ENCODE data around the gene VPS37D. TPM values are rescaled to one million over a fixed set of nuclear protein-coding genes. Genes with fewer than 3 reads are reported as not detected.

Gene VPS37D
- total and polyA plus RNA-seq, 2 experiments from 2014 or later, result 2.2 to 7.0 TPM

DNA sequence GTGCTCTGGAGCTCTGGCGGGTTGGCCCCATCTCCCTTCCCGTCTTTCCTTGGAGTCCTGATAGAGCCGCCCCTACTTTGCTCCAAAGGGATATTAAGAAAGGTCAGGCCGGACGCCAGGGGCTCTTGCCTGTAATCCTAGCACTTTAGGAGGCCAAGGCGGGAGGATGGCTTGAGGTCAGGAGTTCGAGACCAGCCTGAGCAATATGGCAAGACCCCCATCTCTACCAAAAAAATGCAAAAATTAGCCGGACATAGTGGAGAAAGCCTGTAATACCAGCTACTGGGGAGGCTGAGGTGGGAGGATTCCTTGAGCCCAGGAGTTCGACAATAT lies 43.0 kb upstream of the VPS37D start:
- TF ChIP-seq, protein P1, sequence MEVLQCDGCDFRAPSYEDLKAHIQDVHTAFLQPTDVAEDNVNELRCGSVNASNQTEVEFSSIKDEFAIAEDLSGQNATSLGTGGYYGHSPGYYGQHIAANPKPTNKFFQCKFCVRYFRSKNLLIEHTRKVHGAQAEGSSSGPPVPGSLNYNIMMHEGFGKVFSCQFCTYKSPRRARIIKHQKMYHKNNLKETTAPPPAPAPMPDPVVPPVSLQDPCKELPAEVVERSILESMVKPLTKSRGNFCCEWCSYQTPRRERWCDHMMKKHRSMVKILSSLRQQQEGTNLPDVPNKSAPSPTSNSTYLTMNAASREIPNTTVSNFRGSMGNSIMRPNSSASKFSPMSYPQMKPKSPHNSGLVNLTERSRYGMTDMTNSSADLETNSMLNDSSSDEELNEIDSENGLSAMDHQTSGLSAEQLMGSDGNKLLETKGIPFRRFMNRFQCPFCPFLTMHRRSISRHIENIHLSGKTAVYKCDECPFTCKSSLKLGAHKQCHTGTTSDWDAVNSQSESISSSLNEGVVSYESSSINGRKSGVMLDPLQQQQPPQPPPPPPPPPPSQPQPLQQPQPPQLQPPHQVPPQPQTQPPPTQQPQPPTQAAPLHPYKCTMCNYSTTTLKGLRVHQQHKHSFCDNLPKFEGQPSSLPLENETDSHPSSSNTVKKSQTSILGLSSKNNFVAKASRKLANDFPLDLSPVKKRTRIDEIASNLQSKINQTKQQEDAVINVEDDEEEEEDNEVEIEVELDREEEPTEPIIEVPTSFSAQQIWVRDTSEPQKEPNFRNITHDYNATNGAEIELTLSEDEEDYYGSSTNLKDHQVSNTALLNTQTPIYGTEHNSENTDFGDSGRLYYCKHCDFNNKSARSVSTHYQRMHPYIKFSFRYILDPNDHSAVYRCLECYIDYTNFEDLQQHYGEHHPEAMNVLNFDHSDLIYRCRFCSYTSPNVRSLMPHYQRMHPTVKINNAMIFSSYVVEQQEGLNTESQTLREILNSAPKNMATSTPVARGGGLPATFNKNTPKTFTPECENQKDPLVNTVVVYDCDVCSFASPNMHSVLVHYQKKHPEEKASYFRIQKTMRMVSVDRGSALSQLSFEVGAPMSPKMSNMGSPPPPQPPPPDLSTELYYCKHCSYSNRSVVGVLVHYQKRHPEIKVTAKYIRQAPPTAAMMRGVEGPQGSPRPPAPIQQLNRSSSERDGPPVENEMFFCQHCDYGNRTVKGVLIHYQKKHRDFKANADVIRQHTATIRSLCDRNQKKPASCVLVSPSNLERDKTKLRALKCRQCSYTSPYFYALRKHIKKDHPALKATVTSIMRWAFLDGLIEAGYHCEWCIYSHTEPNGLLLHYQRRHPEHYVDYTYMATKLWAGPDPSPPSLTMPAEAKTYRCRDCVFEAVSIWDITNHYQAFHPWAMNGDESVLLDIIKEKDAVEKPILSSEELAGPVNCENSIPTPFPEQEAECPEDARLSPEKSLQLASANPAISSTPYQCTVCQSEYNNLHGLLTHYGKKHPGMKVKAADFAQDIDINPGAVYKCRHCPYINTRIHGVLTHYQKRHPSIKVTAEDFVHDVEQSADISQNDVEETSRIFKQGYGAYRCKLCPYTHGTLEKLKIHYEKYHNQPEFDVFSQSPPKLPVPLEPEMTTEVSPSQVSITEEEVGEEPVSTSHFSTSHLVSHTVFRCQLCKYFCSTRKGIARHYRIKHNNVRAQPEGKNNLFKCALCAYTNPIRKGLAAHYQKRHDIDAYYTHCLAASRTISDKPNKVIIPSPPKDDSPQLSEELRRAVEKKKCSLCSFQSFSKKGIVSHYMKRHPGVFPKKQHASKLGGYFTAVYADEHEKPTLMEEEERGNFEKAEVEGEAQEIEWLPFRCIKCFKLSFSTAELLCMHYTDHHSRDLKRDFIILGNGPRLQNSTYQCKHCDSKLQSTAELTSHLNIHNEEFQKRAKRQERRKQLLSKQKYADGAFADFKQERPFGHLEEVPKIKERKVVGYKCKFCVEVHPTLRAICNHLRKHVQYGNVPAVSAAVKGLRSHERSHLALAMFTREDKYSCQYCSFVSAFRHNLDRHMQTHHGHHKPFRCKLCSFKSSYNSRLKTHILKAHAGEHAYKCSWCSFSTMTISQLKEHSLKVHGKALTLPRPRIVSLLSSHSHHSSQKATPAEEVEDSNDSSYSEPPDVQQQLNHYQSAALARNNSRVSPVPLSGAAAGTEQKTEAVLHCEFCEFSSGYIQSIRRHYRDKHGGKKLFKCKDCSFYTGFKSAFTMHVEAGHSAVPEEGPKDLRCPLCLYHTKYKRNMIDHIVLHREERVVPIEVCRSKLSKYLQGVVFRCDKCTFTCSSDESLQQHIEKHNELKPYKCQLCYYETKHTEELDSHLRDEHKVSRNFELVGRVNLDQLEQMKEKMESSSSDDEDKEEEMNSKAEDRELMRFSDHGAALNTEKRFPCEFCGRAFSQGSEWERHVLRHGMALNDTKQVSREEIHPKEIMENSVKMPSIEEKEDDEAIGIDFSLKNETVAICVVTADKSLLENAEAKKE (CRISPR knock-in tag; IDR thresholded peaks at IDR 0.05), result no peak
- TF ChIP-seq ZNF331 (CRISPR knock-in tag; IDR thresholded peaks at IDR 0.05; ENCODE audit: low read depth) (no peak), EZH2phosphoT487 (IDR thresholded peaks at IDR 0.05; ENCODE audit: unreplicated experiment) (no peak), JUNB (IDR thresholded peaks at IDR 0.05; ENCODE audit: unreplicated experiment) (no peak), NANOG (IDR thresholded peaks at IDR 0.05; ENCODE audit: borderline replicate concordance) (no peak), EZH2 (IDR thresholded peaks at IDR 0.05; ENCODE audit: low read depth, unreplicated experiment) (no peak), ZNF114 (CRISPR knock-in tag; IDR thresholded peaks at IDR 0.05) (no peak), CREB1 (CRISPR knock-in tag; IDR thresholded peaks at IDR 0.05; ENCODE audit: low read depth) (no peak), POLR2AphosphoS5 (IDR thresholded peaks at IDR 0.05; ENCODE audit: low read depth) (no peak), STAT1 (IDR thresholded peaks at IDR 0.05; ENCODE audit: unreplicated experiment) (no peak)
- TF ChIP-seq, protein P2, sequence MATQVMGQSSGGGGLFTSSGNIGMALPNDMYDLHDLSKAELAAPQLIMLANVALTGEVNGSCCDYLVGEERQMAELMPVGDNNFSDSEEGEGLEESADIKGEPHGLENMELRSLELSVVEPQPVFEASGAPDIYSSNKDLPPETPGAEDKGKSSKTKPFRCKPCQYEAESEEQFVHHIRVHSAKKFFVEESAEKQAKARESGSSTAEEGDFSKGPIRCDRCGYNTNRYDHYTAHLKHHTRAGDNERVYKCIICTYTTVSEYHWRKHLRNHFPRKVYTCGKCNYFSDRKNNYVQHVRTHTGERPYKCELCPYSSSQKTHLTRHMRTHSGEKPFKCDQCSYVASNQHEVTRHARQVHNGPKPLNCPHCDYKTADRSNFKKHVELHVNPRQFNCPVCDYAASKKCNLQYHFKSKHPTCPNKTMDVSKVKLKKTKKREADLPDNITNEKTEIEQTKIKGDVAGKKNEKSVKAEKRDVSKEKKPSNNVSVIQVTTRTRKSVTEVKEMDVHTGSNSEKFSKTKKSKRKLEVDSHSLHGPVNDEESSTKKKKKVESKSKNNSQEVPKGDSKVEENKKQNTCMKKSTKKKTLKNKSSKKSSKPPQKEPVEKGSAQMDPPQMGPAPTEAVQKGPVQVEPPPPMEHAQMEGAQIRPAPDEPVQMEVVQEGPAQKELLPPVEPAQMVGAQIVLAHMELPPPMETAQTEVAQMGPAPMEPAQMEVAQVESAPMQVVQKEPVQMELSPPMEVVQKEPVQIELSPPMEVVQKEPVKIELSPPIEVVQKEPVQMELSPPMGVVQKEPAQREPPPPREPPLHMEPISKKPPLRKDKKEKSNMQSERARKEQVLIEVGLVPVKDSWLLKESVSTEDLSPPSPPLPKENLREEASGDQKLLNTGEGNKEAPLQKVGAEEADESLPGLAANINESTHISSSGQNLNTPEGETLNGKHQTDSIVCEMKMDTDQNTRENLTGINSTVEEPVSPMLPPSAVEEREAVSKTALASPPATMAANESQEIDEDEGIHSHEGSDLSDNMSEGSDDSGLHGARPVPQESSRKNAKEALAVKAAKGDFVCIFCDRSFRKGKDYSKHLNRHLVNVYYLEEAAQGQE (IDR thresholded peaks at IDR 0.05; ENCODE audit: unreplicated experiment), result no peak
- TF ChIP-seq, protein P3, sequence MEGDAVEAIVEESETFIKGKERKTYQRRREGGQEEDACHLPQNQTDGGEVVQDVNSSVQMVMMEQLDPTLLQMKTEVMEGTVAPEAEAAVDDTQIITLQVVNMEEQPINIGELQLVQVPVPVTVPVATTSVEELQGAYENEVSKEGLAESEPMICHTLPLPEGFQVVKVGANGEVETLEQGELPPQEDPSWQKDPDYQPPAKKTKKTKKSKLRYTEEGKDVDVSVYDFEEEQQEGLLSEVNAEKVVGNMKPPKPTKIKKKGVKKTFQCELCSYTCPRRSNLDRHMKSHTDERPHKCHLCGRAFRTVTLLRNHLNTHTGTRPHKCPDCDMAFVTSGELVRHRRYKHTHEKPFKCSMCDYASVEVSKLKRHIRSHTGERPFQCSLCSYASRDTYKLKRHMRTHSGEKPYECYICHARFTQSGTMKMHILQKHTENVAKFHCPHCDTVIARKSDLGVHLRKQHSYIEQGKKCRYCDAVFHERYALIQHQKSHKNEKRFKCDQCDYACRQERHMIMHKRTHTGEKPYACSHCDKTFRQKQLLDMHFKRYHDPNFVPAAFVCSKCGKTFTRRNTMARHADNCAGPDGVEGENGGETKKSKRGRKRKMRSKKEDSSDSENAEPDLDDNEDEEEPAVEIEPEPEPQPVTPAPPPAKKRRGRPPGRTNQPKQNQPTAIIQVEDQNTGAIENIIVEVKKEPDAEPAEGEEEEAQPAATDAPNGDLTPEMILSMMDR (conservative IDR thresholded peaks at IDR 0.05; ENCODE audit: low read depth in 2 of 2), result no peak
- TF ChIP-seq, protein P4, sequence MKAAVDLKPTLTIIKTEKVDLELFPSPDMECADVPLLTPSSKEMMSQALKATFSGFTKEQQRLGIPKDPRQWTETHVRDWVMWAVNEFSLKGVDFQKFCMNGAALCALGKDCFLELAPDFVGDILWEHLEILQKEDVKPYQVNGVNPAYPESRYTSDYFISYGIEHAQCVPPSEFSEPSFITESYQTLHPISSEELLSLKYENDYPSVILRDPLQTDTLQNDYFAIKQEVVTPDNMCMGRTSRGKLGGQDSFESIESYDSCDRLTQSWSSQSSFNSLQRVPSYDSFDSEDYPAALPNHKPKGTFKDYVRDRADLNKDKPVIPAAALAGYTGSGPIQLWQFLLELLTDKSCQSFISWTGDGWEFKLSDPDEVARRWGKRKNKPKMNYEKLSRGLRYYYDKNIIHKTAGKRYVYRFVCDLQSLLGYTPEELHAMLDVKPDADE (IDR thresholded peaks at IDR 0.05), result no peak
- H3K27me3 Mint-ChIP-seq (ENCODE audit: insufficient read depth, low read depth, poor library complexity), result peaks cover 28% of the 10 kb centered on the region
- no peaks in the 10 kb centered on the region; the same call in 2 of the 3 replicates for H3K9me3 Mint-ChIP-seq
- Histone ChIP-seq H3K27ac (ENCODE audit: low read depth) (no peak overlapping the region), H3K9me2 (ENCODE audit: insufficient read depth) (no peaks in the 10 kb centered on the region), H3K79me2 (replicated peaks; ENCODE audit: insufficient read depth) (no peaks in the 10 kb centered on the region), H3F3A (replicated peaks; ENCODE audit: low read depth) (no peaks in the 10 kb centered on the region), H4K20me1 (replicated peaks; ENCODE audit: insufficient read depth) (no peaks in the 10 kb centered on the region), H3K27me3 (ENCODE audit: insufficient read depth) (peaks cover 13% of the 10 kb centered on the region), H3K4me1 (ENCODE audit: insufficient read depth) (0 out of 2 replicates have a peak, but pooled peaks cover 8% of the 10 kb centered on the region), H3K4me2 (peak overlapping the region; percentile 71), H2AFZ (no peak overlapping the region), H3K36me3 (ENCODE audit: insufficient read depth) (no peaks in the 10 kb centered on the region), H3K4me3 (peak overlapping the region; percentile 36; the same call in 1 of the 2 replicates)
- H3K4me1 Mint-ChIP-seq, result peaks cover 3% of the 10 kb centered on the region; the same call in 2 of the 3 replicates
- no peaks in the 10 kb centered on the region; the same call in 2 of the 3 replicates for H3K36me3 Mint-ChIP-seq (ENCODE audit: low read depth)
- no peak for ATAC-seq
- no peak for DNase-seq (ENCODE audit: low spot score)
- H3K27ac Mint-ChIP-seq, result no peak overlapping the region
- H3K4me3 Mint-ChIP-seq, result peak overlapping the region; percentile 86

Data from GM23338 (cell line).